ENCODE results near the gene AOAH.

DNA sequence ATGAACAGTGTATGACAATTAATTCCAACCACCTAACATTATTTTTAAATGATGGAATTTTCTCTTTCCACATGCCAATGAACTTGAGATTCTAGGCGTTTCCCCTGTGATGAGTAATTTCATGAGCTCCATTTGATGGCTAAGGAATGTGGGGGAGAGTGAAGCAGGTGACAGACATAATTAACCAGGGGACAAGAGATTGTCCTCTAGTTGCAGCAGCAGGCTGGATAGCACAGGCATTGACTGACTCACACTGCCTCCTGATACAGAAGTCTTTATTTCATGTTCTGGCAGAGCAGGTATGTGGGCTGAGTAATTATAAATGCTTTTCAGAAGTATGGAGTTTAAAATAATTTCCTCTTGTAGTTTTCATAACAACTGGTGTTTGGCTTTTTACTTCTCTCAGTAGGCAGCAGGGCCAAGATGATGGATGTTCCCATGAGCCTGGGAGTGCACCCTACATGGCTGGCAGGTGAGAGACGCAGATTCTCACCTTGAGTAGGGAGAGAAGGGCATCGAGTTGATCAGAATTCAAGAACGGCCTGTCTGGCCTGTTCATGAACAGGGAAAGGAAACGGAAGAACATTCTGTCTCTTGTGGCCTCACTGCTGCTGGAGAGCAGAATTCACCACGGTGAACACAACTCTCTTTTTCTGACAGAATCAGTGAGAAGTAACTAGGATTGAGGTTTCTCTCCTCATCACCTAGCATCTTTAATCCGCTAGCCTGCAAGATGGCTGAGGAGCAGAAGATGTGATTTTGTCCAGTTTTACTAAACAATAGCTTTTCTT, 118.8 kb downstream of the AOAH start:
- TF ChIP-seq, protein P1, sequence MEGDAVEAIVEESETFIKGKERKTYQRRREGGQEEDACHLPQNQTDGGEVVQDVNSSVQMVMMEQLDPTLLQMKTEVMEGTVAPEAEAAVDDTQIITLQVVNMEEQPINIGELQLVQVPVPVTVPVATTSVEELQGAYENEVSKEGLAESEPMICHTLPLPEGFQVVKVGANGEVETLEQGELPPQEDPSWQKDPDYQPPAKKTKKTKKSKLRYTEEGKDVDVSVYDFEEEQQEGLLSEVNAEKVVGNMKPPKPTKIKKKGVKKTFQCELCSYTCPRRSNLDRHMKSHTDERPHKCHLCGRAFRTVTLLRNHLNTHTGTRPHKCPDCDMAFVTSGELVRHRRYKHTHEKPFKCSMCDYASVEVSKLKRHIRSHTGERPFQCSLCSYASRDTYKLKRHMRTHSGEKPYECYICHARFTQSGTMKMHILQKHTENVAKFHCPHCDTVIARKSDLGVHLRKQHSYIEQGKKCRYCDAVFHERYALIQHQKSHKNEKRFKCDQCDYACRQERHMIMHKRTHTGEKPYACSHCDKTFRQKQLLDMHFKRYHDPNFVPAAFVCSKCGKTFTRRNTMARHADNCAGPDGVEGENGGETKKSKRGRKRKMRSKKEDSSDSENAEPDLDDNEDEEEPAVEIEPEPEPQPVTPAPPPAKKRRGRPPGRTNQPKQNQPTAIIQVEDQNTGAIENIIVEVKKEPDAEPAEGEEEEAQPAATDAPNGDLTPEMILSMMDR (IDR thresholded peaks at IDR 0.05; ENCODE audit: extremely low read depth in 1 of 2, insufficient read depth in 1 of 2, low read depth in 1 of 2, low read length in 2 of 2), result no peak
- TF ChIP-seq POLR2A (IDR thresholded peaks at IDR 0.05; ENCODE audit: low read depth, low read length), result no peak
- TF ChIP-seq EZH2 (IDR thresholded peaks at IDR 0.05; ENCODE audit: borderline replicate concordance, low read depth, low read length, severe bottlenecking), result no peak
- TF ChIP-seq, protein P2, sequence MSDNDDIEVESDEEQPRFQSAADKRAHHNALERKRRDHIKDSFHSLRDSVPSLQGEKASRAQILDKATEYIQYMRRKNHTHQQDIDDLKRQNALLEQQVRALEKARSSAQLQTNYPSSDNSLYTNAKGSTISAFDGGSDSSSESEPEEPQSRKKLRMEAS (IDR thresholded peaks at IDR 0.05; ENCODE audit: insufficient read depth, insufficient read length), result no peak
- no peak for TF ChIP-seq JUN (IDR thresholded peaks at IDR 0.05; ENCODE audit: borderline replicate concordance, insufficient read depth, insufficient read length, low read depth)

Measured in endothelial cell of umbilical vein (primary cell).